ENCODE measurements around the gene C12orf57. TPM values are rescaled to one million over a fixed set of nuclear protein-coding genes. Genes with fewer than 3 reads are reported as not detected.

Gene C12orf57
- total RNA-seq, 1 donor from 2014 or later, result 238 TPM

DNA sequence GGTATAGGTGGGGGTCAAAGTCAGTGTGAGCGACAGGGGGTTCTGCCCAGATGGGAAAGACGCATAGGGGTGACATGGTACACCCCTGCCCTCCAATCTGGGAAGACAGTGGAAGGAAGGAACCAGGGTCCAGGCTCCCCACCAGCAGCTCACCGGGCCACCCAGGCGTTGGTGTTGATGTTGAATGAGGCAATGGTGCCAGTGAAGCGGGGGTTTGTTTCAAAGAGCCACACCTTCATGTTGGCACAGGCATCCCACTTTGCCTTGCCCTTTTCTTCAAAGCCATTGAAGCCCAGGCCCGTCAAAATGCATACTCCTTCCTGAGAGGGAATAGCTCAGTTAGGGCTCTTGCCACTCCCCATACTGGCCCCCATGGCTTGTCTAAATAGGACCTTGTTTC is 34.4 kb downstream of the C12orf57 start:
- no peak for DNase-seq
- ATAC-seq, result peak; percentile 2
- intact Hi-C loops (cut with micrococcal nuclease), result no loop called here

DNA sequence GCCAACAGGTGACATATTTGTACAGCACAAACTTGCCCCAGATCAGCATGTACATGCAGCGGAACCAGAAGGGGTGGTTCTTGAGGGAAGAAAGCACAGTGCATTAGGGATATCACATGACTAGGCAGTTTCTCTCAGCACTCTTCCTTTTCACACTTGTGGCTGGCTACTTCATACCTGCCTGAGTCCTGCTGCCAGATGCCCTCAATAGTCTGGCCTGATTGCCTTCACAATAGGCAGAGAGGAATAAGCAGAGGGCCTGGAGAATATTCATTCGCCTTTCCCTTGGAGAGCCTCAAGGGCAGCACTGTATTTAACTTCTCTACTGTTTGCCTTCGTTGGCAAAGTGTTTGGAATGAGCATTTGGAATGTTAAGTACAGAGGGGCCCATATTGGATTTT is 34.8 kb downstream of the C12orf57 start:
- DNase-seq, result no peak
- intact Hi-C loops (cut with micrococcal nuclease), result no loop called here
- ATAC-seq, result peak; percentile 62

DNA sequence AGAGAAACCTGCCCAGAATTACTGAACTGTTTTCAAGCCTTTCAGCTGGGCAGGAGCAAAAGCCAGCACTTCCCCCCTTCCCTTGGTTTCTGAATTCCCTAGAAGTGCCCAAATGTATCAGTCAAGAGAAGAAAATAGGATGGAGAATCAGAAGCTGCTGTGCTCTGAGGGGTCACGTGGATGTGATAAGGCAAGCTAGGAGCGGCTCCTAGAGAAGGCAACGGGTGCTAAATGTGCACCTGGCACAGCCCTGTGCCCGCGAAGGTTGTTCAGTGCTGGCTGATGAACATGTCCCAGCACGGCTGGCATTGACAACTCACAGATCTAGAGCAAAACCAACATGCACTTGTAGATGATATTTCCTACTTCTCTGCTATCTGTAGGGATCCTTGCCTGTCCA is 35.2 kb downstream of the C12orf57 start:
- intact Hi-C loops (cut with micrococcal nuclease), result no loop called here
- DNase-seq (peak; percentile 69), ATAC-seq (peak; percentile 88)

DNA sequence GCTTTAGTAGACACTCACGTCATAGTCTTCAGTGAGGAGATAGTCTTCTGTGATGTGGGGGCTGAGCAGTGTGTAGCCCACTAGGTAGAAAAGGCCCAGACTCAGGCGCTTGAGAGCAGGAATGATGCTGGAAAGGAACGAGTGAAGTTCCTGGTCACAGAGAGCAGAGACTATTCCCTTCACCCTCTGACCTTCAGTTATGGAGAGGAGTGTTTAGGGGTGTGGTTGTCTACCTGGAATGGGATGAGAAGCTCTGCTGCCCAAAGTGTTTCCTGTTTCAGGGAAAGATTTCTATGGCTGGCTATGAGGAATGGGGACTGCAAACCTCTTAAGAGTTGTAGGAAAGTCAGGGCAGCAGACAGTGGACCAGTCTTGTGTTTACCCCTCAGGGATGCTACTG is 35.6 kb downstream of the C12orf57 start:
- no peak for DNase-seq
- no peak for ATAC-seq
- intact Hi-C loops (cut with micrococcal nuclease), result no loop called here

DNA sequence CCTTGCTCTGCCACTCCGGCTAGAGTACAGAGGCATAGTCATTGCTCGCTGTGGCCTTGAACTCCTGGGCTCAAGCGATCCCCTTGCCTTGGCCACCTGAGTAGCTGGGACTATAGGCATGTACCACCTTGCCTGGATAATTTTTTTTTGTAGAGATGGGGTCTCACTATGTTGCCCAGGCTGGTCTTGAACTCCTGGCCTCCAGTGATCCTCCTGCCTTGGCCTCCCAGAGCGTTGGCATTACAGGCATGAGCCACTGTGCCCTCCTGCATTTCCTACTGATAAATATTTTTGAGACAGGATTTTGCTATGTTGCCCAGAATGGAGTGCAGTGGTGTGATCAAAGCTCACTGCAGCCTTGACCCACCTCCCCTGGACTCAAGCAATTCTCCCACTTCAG is 36.3 kb downstream of the C12orf57 start:
- intact Hi-C loops (cut with micrococcal nuclease), result no loop called here

DNA sequence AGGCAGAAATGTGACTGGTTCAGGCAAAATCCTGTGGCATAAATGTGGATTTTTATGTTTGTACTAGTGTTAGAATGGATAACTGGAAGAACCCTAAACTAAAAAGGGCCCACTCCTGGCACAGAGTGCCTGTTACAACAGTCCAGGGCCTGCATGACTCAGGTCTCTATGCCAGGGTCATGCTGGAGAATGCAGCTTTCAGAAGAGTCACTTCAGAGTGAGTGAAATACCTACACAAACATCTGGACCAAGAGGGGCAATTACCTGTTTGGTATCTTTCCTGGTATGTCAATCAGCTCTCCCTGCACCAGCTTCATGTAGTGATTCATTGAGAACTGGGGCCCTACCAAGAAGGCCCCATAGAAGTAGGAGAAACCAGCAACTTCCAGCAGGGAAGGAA is 36.9 kb downstream of the C12orf57 start:
- no peak for DNase-seq
- no peak for ATAC-seq
- intact Hi-C loops (cut with micrococcal nuclease), result no loop called here

More for the DNA sequence above, 36.3 kb downstream of the C12orf57 start:
- ATAC-seq (no peak), DNase-seq (no peak)

DNA sequence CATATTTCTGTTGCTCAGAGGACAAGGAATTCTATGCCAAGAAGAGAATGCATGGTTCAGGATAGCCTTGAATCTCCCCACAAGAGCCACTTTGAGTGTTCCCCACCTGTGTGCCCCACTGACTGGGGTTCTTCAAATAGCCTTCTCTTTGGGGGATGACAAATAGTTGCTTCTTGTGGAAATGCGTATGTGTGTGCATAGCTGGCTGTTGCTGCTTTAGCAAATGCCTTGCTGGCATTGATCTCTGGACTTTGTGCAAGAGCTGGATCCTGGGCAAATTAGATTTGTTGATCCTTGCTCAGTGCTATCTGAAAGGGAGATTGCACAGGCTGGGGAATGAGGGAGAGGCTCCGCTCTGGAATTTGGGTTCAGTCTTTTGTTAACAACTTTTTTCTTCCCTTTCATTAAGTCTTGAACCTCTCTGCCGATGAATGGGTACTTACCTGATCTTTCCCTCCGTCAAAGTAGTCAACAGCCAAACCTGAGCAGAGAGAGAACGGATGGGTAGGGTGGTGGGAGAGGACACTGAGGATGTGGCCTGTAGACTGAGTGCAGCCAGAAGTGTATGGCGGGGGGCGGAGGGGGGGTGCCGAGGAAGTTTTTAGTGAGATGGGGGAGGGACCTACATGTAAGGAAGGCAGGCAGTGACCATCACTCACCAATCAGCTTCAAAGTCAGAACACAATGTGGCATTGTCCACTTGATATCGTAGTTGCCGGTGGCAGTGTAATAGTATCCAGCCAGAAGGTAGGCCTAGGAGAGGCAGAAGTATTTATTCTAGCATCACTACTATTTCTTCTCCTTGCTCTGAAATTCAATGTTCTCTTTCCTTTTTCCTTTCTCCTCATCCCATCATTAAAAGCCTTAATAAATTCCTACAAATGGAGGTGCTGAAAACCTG is 37.6 kb downstream of the C12orf57 start:
- ATAC-seq (no peak), DNase-seq (no peak)
- intact Hi-C loops (cut with micrococcal nuclease), result no loop called here

DNA sequence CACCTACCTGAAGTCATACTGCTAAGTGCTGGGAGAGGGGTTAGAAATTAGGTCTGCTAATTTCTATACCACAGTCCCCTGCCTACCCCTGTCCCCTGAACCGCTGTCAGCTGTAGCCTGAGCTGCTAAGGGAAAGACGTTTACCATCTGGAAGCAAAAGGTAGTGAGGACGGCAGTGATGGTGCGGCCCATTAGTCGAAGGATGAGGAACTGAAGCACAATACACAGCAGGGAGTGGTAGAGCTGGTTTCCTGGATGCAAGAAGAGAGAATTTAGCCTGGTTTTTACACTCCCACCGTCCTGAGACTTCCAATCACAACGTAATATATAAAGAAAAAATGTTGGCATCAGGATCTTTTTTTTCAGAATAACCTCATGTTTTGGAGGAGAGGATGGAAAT is 38.7 kb downstream of the C12orf57 start:
- intact Hi-C loops (cut with micrococcal nuclease), result no loop called here
- ATAC-seq, result no peak
- no peak for DNase-seq

DNA sequence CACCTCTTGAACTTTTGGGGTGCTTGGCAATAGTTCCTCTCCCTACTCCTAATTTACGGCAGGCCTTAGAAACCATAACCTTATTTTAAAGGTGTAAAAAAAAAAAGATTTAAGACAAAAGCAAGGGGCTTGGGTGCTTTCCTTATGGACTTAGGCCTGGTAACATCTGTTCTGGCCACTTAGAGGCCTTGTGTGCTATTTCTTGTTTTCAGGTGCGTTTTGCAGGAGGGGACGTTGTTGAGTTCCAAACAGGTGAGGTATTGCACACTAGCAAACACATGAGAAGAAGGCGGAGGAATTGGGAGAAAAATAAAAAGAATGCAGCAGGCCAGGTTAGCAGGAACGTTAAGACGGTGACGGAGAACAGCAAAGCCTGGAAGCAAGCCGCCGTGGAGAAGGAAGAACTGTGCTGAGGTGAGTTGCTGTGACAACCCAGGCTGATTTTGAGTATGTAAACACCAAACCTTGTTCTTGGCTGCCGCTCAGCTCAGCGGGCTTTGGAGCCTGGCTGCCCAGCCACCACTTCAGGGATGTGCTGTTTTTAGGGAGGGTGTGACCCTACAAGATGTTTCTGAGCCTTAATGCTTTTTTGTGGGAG is 44.2 kb downstream of the C12orf57 start:
- ATAC-seq, result no peak
- intact Hi-C loops (cut with micrococcal nuclease), result no loop called here
- no peak for DNase-seq

Small RNAs within 50 kb of the gene (microRNA-seq; reads per million reads assigned to microRNA genes)
- gene MIR141 (ENCODE audit: borderline number of aligned reads), result not detected
- 9.8 reads per million, percentile 4 among the genes with 10 or more reads in this experiment for gene MIR200C (ENCODE audit: borderline number of aligned reads)

Other genes starting within 250 kb of the C12orf57 start
- gene PIANP, start 243.2 kb upstream of the C12orf57 start, total RNA-seq, result 0.25 TPM
- 81.9 TPM for gene COPS7A, start 220.0 kb upstream of the C12orf57 start, total RNA-seq
- gene MLF2, start 190.9 kb upstream of the C12orf57 start, total RNA-seq, result 158 TPM
- gene PTMS, start 177.7 kb upstream of the C12orf57 start, total RNA-seq, result 133 TPM
- 0.37 TPM for gene LAG3, start 171.5 kb upstream of the C12orf57 start, total RNA-seq
- 8.4 TPM for gene CD4, start 154.5 kb upstream of the C12orf57 start, total RNA-seq
- 5.3 TPM for gene GPR162, start 122.2 kb upstream of the C12orf57 start, total RNA-seq
- 11.5 TPM for gene P3H3, start 115.6 kb upstream of the C12orf57 start, total RNA-seq
- gene GNB3, start 103.1 kb upstream of the C12orf57 start, total RNA-seq, result 5.4 TPM
- 0.32 TPM for gene CDCA3, start 92.7 kb upstream of the C12orf57 start, total RNA-seq
- gene USP5, start 91.9 kb upstream of the C12orf57 start, total RNA-seq, result 66.2 TPM
- gene TPI1, start 76.5 kb upstream of the C12orf57 start, total RNA-seq, result 855 TPM
- gene SPSB2, start 70.7 kb upstream of the C12orf57 start, total RNA-seq, result 2.2 TPM
- gene LRRC23, start 39.2 kb upstream of the C12orf57 start, total RNA-seq, result 7.7 TPM
- gene ENO2, start 29.4 kb upstream of the C12orf57 start, total RNA-seq, result 12.0 TPM
- gene ATN1, start 16.1 kb upstream of the C12orf57 start, total RNA-seq, result 83.1 TPM
- not detected for gene RNU7-1, start 206 bp upstream of the C12orf57 start, total RNA-seq
- 6.0 TPM for gene PTPN6, start 7.3 kb downstream of the C12orf57 start, total RNA-seq
- 150 TPM for gene PHB2, start 26.6 kb downstream of the C12orf57 start, total RNA-seq
- 39.4 TPM for gene EMG1, start 26.9 kb downstream of the C12orf57 start, total RNA-seq
- gene LPCAT3, start 74.5 kb downstream of the C12orf57 start, total RNA-seq, result 55.9 TPM
- 116 TPM for gene C1S, start 116.7 kb downstream of the C12orf57 start, total RNA-seq
- gene C1R, start 148.4 kb downstream of the C12orf57 start, total RNA-seq, result 142 TPM
- gene C1RL, start 165.2 kb downstream of the C12orf57 start, total RNA-seq, result 10.9 TPM
- 0.89 TPM for gene RBP5, start 184.9 kb downstream of the C12orf57 start, total RNA-seq
- gene CLSTN3, start 186.3 kb downstream of the C12orf57 start, total RNA-seq, result 6.4 TPM
- 37.1 TPM for gene PEX5, start 245.7 kb downstream of the C12orf57 start, total RNA-seq

Data from left ventricle myocardium superior (tissue), 1 donor.